OCI-LY1 (cell line): ENCODE data around the gene PRUNE2.

Source experiments
- H2AFZ ChIP-seq: fragments of 200-600 bp; sonication (generic), shearing (Covaris generic); 2 replicates; pipeline ENCODE4 v1.6.0; 2014; ENCODE audit warnings: antibody characterized with exemption, mild to moderate bottlenecking, low read length
- H3F3A ChIP-seq: fragments of 200-600 bp; sonication (generic), shearing (Covaris generic); 2 replicates; pipeline ENCODE4 v1.6.0; 2014; ENCODE audit warnings: mild to moderate bottlenecking, antibody characterized with exemption, low read length, moderate library complexity; ENCODE audit not compliant: insufficient read depth
- H3K27ac ChIP-seq: fragments of 200-600 bp; sonication (generic); 2 replicates; pipeline ENCODE4 v1.5.1; 2014; ENCODE audit warnings: low read length, mixed run types, mild to moderate bottlenecking, low read depth; ENCODE audit not compliant: poor library complexity, severe bottlenecking
- H3K27me3 ChIP-seq: fragments of 200-600 bp; sonication (generic); 2 replicates; pipeline ENCODE4 v1.6.0; 2014; ENCODE audit warnings: antibody characterized with exemption, mild to moderate bottlenecking, low read length, moderate library complexity; ENCODE audit not compliant: insufficient read depth
- H3K36me3 ChIP-seq: fragments of 200-600 bp; sonication (generic); 2 replicates; pipeline ENCODE4 v1.6.1; 2014; ENCODE audit warnings: mild to moderate bottlenecking, antibody characterized with exemption, low read length, moderate library complexity, mixed read lengths; ENCODE audit not compliant: insufficient read depth
- H3K4me1 ChIP-seq: fragments of 200-600 bp; sonication (generic); 2 replicates; pipeline ENCODE4 v1.5.1; 2014; ENCODE audit warnings: mild to moderate bottlenecking, low read length, moderate library complexity; ENCODE audit not compliant: insufficient read depth, severe bottlenecking
- H3K4me2 ChIP-seq: fragments of 200-600 bp; sonication (generic), shearing (Covaris generic); 2 replicates; pipeline ENCODE4 v1.6.1; 2014; ENCODE audit warnings: low read length
- H3K4me3 ChIP-seq: fragments of 200-600 bp; sonication (generic); 2 replicates; pipeline ENCODE4 v1.5.1; 2014; ENCODE audit warnings: low read length, low read depth, mild to moderate bottlenecking, mixed read lengths; ENCODE audit not compliant: poor library complexity, severe bottlenecking
- H3K79me2 ChIP-seq: fragments of 200-600 bp; shearing (Covaris generic); 2 replicates; pipeline ENCODE4 v1.6.1; 2016; ENCODE audit warnings: mixed run types, low read length, mixed read lengths; ENCODE audit not compliant: insufficient read depth
- H3K9ac ChIP-seq: fragments of 200-600 bp; sonication (generic), shearing (Covaris generic); 2 replicates; pipeline ENCODE4 v1.6.1; 2014; ENCODE audit warnings: mild to moderate bottlenecking, low read length, mixed read lengths
- H3K9me2 ChIP-seq: fragments of 200-600 bp; sonication (generic), shearing (Covaris generic); 2 replicates; pipeline ENCODE4 v1.6.1; 2014; ENCODE audit warnings: low read depth, mild to moderate bottlenecking, low read length, mixed read lengths
- H3K9me3 ChIP-seq: fragments of 200-600 bp; shearing (Covaris generic); 2 replicates; pipeline ENCODE4 v1.6.1; 2014; ENCODE audit warnings: low read length, mixed read lengths
- H4K20me1 ChIP-seq: fragments of 200-600 bp; sonication (generic), shearing (Covaris generic); 2 replicates; pipeline ENCODE4 v1.6.0; 2016; ENCODE audit warnings: mild to moderate bottlenecking, low read length; ENCODE audit not compliant: insufficient read depth
- CTCF ChIP-seq: fragments of 200-600 bp; sonication (generic), shearing (Covaris generic); IDR thresholded peaks from 2 replicates; pipeline ENCODE4 v1.5.1; 2017; ENCODE audit warnings: mild to moderate bottlenecking, antibody characterized with exemption, low read length, moderate library complexity, mixed read lengths
- EZH2 ChIP-seq: fragments of 200-600 bp; sonication (generic), shearing (Covaris generic); IDR thresholded peaks from 2 replicates; pipeline ENCODE4 v1.8.0; 2017; ENCODE audit warnings: borderline replicate concordance, mixed run types, mild to moderate bottlenecking, antibody characterized with exemption, low read length, moderate library complexity, mixed read lengths

The PRUNE2 gene

GRCh38 chr9:76734716-76735115 is 171.2 kb downstream of the PRUNE2 start:
- no peak overlapping the region for H2AFZ ChIP-seq
- H3K27me3 ChIP-seq: no peaks in the 10 kb centered on the region
- H3K4me3 ChIP-seq: no peak overlapping the region
- no peak overlapping the region for H3K4me2 ChIP-seq
- TF ChIP-seq CTCF (no peak), EZH2 (no peak)
- H3K4me1 ChIP-seq: no peaks in the 10 kb centered on the region
- H3K79me2 ChIP-seq: no peaks in the 10 kb centered on the region
- no peaks in the 10 kb centered on the region for H3K9me2 ChIP-seq
- H3K27ac ChIP-seq: no peak overlapping the region
- H4K20me1 ChIP-seq: no peaks in the 10 kb centered on the region
- no peaks in the 10 kb centered on the region for H3K9me3 ChIP-seq
- no peak overlapping the region for H3K9ac ChIP-seq
- no peaks in the 10 kb centered on the region for H3K36me3 ChIP-seq
- H3F3A ChIP-seq: no peaks in the 10 kb centered on the region

GRCh38 chr9:76733096-76733495 is 172.8 kb downstream of the PRUNE2 start:
- H3K27me3 ChIP-seq: no peaks in the 10 kb centered on the region
- H3K9me2 ChIP-seq: no peaks in the 10 kb centered on the region
- H3K79me2 ChIP-seq: no peaks in the 10 kb centered on the region
- no peak overlapping the region for H3K27ac ChIP-seq
- no peak overlapping the region for H3K9ac ChIP-seq
- H3K9me3 ChIP-seq: no peaks in the 10 kb centered on the region
- H3K4me3 ChIP-seq: no peak overlapping the region
- H3F3A ChIP-seq: no peaks in the 10 kb centered on the region
- H2AFZ ChIP-seq: no peak overlapping the region
- no peaks in the 10 kb centered on the region for H3K4me1 ChIP-seq
- no peak overlapping the region for H3K4me2 ChIP-seq
- no peak for TF ChIP-seq EZH2
- no peak for TF ChIP-seq CTCF
- no peaks in the 10 kb centered on the region for H4K20me1 ChIP-seq
- no peaks in the 10 kb centered on the region for H3K36me3 ChIP-seq

GRCh38 chr9:76732341-76732958 is 173.5 kb downstream of the PRUNE2 start:
- TF ChIP-seq CTCF: no peak
- no peak for TF ChIP-seq EZH2
- H3K9ac ChIP-seq: no peak overlapping the region
- H4K20me1 ChIP-seq: no peaks in the 10 kb centered on the region
- H3K27me3 ChIP-seq: no peaks in the 10 kb centered on the region
- no peaks in the 10 kb centered on the region for H3K4me1 ChIP-seq
- H3K4me3 ChIP-seq: no peak overlapping the region
- no peaks in the 10 kb centered on the region for H3K9me2 ChIP-seq
- H3K4me2 ChIP-seq: no peak overlapping the region
- H2AFZ ChIP-seq: no peak overlapping the region
- no peak overlapping the region for H3K27ac ChIP-seq
- no peaks in the 10 kb centered on the region for H3K36me3 ChIP-seq
- no peaks in the 10 kb centered on the region for H3F3A ChIP-seq
- H3K79me2 ChIP-seq: no peaks in the 10 kb centered on the region
- H3K9me3 ChIP-seq: no peaks in the 10 kb centered on the region
